Measurements from ENCODE around the gene OR1L6. TPM values are rescaled to one million over a fixed set of nuclear protein-coding genes. Genes with fewer than 3 reads are reported as not detected.

The OR1L6 gene
- polyA plus RNA-seq, 1 of the 3 experiments (the other 2 are of a cell fraction) = not detected

DNA sequence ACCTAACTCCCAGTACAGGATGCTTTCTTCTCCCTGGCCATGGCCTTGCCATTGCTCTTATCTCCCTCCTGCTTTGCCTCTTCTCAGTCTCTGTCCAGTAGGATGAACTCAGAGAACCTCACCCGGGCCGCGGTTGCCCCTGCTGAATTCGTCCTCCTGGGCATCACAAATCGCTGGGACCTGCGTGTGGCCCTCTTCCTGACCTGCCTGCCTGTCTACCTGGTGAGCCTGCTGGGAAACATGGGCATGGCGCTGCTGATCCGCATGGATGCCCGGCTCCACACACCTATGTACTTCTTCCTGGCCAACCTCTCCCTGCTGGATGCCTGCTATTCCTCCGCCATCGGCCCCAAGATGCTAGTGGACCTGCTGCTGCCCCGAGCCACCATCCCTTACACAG is 46.7 kb downstream of the OR1L6 start, which contains the start of gene OR5C1:
TSS of gene OR5C1 (plus strand) at position 103 of the 400 bp plus-strand sequence. CDS start at position 103, 0 bp downstream.
- H3F3A ChIP-seq (replicated peaks; ENCODE audit: insufficient read depth) = no peaks in the 10 kb centered on the region
- no peaks in the 10 kb centered on the region for H3K9me3 ChIP-seq
- H3K4me2 ChIP-seq = no peak within 1 kb of the TSS
- DNase-seq = no peak
- TF ChIP-seq RCOR1 (IDR thresholded peaks at IDR 0.05; ENCODE audit: low read length) = no peak
- TF ChIP-seq JUND (IDR thresholded peaks at IDR 0.05) = no peak
- no peak for TF ChIP-seq GATA2 (CRISPR knock-in tag; IDR thresholded peaks at IDR 0.05)
- no peak for TF ChIP-seq CHD2 (IDR thresholded peaks at IDR 0.05; ENCODE audit: low read length, partially characterized antibody)
- TF ChIP-seq TAF1 (IDR thresholded peaks at IDR 0.05; ENCODE audit: borderline replicate concordance, low read depth, low read length) = no peak
- TF ChIP-seq, protein P1, sequence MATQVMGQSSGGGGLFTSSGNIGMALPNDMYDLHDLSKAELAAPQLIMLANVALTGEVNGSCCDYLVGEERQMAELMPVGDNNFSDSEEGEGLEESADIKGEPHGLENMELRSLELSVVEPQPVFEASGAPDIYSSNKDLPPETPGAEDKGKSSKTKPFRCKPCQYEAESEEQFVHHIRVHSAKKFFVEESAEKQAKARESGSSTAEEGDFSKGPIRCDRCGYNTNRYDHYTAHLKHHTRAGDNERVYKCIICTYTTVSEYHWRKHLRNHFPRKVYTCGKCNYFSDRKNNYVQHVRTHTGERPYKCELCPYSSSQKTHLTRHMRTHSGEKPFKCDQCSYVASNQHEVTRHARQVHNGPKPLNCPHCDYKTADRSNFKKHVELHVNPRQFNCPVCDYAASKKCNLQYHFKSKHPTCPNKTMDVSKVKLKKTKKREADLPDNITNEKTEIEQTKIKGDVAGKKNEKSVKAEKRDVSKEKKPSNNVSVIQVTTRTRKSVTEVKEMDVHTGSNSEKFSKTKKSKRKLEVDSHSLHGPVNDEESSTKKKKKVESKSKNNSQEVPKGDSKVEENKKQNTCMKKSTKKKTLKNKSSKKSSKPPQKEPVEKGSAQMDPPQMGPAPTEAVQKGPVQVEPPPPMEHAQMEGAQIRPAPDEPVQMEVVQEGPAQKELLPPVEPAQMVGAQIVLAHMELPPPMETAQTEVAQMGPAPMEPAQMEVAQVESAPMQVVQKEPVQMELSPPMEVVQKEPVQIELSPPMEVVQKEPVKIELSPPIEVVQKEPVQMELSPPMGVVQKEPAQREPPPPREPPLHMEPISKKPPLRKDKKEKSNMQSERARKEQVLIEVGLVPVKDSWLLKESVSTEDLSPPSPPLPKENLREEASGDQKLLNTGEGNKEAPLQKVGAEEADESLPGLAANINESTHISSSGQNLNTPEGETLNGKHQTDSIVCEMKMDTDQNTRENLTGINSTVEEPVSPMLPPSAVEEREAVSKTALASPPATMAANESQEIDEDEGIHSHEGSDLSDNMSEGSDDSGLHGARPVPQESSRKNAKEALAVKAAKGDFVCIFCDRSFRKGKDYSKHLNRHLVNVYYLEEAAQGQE (IDR thresholded peaks at IDR 0.05; ENCODE audit: low read depth, low read length) = no peak
- TF ChIP-seq EZH2phosphoT487 (IDR thresholded peaks at IDR 0.05; ENCODE audit: borderline replicate concordance, low read depth) = no peak
- no peak for TF ChIP-seq NFIC (IDR thresholded peaks at IDR 0.05; ENCODE audit: borderline replicate concordance)
- ChIA-PET POLR2A (no interaction called here), CTCF (no interaction called here)
- no peak within 1 kb of the TSS for H2AFZ ChIP-seq (ENCODE audit: low read depth)
- H4K20me1 ChIP-seq (ENCODE audit: insufficient read depth) = no peaks in the 10 kb centered on the region
- H3K9me2 ChIP-seq = no peaks in the 10 kb centered on the region
- H3K36me3 ChIP-seq (replicated peaks in 1 of 2; ENCODE audit: control insufficient read depth in 1 of 2, insufficient read depth in 2 of 2, low read length in 1 of 2) = no peaks in the 10 kb centered on the region
- no peak within 1 kb of the TSS for H3K27ac ChIP-seq (ENCODE audit: low read depth in 2 of 2, low read length in 1 of 2)
- H3K79me2 ChIP-seq (ENCODE audit: insufficient read depth) = no peaks in the 10 kb centered on the region
- no peak within 1 kb of the TSS for H3K4me3 ChIP-seq (ENCODE audit: low read depth in 2 of 2, low read length in 1 of 2)
- no peaks in the 10 kb centered on the region for H3K4me1 ChIP-seq (ENCODE audit: control insufficient read depth in 1 of 2, insufficient read depth in 2 of 2, low read depth in 1 of 2, low read length in 1 of 2)
- H3K9ac ChIP-seq = no peak within 1 kb of the TSS
- H3K27me3 ChIP-seq (ENCODE audit: insufficient read depth) = no peaks in the 10 kb centered on the region; the same call in 1 of the 2 replicates
- WGBS (ENCODE audit: low lambda C conversion rate) = 60% methylated on average over 12 of the region's 12 CpGs

DNA sequence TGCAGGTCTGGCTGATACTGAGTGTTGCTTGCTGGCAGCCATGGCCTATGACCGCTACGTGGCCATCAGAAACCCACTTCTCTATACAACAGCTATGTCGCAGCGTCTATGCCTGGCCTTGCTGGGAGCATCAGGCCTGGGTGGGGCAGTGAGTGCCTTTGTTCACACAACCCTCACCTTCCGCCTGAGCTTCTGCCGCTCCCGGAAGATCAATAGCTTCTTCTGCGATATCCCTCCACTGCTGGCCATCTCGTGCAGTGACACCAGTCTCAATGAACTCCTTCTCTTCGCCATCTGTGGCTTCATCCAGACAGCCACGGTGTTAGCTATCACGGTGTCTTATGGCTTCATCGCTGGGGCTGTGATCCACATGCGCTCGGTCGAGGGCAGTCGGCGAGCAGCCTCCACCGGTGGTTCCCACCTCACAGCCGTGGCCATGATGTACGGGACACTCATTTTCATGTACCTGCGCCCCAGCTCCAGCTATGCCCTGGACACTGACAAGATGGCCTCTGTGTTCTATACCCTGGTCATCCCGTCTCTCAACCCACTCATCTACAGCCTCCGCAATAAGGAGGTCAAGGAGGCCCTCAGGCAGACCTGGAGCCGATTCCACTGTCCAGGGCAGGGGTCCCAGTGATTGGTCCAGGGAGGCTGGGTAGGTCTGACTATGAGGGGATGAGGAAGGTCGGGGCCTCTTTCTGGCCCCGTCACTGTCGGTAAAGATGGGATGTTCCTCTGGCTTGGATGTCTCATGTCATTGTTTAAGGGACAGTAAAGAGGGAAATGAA is 47.3 kb downstream of the OR1L6 start:
- H3K4me1 ChIP-seq (ENCODE audit: control insufficient read depth in 1 of 2, insufficient read depth in 2 of 2, low read depth in 1 of 2, low read length in 1 of 2) = no peaks in the 10 kb centered on the region
- H3K9me2 ChIP-seq = no peaks in the 10 kb centered on the region
- no peaks in the 10 kb centered on the region for H4K20me1 ChIP-seq (ENCODE audit: insufficient read depth)
- 74% methylated on average over 26 of the region's 28 CpGs for WGBS (ENCODE audit: low lambda C conversion rate)
- no peaks in the 10 kb centered on the region; the same call in 1 of the 2 replicates for H3K27me3 ChIP-seq (ENCODE audit: insufficient read depth)
- no peak for TF ChIP-seq EZH2phosphoT487 (IDR thresholded peaks at IDR 0.05; ENCODE audit: borderline replicate concordance, low read depth)
- TF ChIP-seq, protein P2, sequence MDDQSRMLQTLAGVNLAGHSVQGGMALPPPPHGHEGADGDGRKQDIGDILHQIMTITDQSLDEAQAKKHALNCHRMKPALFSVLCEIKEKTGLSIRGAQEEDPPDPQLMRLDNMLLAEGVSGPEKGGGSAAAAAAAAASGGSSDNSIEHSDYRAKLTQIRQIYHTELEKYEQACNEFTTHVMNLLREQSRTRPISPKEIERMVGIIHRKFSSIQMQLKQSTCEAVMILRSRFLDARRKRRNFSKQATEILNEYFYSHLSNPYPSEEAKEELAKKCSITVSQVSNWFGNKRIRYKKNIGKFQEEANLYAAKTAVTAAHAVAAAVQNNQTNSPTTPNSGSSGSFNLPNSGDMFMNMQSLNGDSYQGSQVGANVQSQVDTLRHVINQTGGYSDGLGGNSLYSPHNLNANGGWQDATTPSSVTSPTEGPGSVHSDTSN (IDR thresholded peaks at IDR 0.05) = no peak
- H3K27ac ChIP-seq (ENCODE audit: low read depth in 2 of 2, low read length in 1 of 2) = no peak overlapping the region
- H3F3A ChIP-seq (replicated peaks; ENCODE audit: insufficient read depth) = no peaks in the 10 kb centered on the region
- H3K4me2 ChIP-seq = no peak overlapping the region
- H2AFZ ChIP-seq (ENCODE audit: low read depth) = no peak overlapping the region
- no peak overlapping the region for H3K4me3 ChIP-seq (ENCODE audit: low read depth in 2 of 2, low read length in 1 of 2)
- POLR2A ChIA-PET = no interaction called here
- H3K79me2 ChIP-seq (ENCODE audit: insufficient read depth) = no peaks in the 10 kb centered on the region
- CTCF ChIA-PET = interaction anchor here (0.6 kb wide), 1 partner anchor 22 kb away, joined by 3 read pairs; no protein-coding TSS in a partner anchor
- no peaks in the 10 kb centered on the region for H3K36me3 ChIP-seq (replicated peaks in 1 of 2; ENCODE audit: control insufficient read depth in 1 of 2, insufficient read depth in 2 of 2, low read length in 1 of 2)
- no peak overlapping the region for H3K9ac ChIP-seq
- DNase-seq = no peak
- H3K9me3 ChIP-seq = no peaks in the 10 kb centered on the region
